Measurements from ENCODE around the gene FDXR.

FDXR gene

DNA sequence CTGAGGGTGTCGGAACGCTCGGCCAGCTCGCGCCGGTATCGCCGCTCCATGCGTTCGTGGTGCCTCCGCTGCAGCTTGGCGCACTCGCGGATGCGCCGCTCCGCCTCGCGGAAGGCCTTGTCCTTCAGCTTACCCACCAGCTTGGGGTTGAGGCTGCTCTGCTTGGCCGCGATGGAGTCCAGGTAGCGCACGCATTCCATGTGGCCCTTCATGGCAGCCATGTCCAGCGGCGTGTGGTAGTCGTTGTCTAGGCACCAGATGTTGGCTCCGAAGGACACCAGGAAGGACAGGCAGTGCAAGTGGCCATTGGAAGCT is 47.5 kb upstream of the FDXR start:
- TF ChIP-seq, protein P1, sequence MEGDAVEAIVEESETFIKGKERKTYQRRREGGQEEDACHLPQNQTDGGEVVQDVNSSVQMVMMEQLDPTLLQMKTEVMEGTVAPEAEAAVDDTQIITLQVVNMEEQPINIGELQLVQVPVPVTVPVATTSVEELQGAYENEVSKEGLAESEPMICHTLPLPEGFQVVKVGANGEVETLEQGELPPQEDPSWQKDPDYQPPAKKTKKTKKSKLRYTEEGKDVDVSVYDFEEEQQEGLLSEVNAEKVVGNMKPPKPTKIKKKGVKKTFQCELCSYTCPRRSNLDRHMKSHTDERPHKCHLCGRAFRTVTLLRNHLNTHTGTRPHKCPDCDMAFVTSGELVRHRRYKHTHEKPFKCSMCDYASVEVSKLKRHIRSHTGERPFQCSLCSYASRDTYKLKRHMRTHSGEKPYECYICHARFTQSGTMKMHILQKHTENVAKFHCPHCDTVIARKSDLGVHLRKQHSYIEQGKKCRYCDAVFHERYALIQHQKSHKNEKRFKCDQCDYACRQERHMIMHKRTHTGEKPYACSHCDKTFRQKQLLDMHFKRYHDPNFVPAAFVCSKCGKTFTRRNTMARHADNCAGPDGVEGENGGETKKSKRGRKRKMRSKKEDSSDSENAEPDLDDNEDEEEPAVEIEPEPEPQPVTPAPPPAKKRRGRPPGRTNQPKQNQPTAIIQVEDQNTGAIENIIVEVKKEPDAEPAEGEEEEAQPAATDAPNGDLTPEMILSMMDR (IDR thresholded peaks at IDR 0.05; ENCODE audit: low read depth, low read length) = no peak
- Histone ChIP-seq H3K27me3 (ENCODE audit: insufficient read depth, low read depth, severe bottlenecking) (peaks cover 19% of the 10 kb centered on the region), H3K36me3 (no peaks in the 10 kb centered on the region)

DNA sequence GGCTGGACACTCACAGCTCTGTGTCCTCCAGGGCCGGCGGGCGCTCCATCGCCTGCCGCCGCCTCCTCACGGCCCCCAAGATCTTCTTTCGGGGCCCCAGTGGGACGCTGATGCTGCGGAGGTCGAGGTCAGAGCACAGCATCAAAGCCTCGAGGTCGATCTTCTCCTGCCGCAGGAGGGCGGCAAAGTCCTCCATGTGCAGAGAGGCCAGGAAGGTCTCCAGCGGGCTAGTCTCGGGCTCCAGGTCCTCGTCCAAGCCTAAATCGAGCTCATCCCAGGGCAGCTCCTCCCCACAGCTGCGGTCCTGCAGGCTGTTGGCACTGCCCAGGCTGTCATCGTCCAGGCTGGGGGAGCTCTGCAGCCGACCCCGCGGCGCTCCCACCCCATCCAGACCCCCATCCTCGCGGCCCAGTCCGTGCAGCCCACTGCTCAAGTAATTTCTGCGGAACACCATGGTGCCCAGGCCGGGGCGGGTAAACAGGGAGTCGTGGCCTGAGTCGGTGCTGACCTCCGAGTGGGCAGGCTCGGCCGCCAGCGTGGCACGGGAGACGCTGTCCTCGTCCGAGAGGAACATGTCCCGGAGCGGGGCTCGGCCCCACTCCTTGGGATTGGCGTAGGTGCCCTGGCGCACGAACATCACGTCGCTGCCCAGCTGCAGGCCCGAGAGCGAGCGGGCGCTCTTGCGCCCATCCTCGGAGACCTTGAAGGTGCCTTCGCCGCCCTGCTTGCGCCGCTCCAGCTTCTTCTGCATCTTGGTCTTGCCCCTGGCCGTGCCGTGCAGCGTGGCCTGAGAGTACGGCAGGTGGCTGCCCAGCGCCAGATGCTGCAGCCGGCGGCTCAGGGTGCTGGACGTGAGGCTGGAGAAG is 46.9 kb upstream of the FDXR start:
- Histone ChIP-seq H3K27ac (no peak overlapping the region), H3K27me3 (ENCODE audit: insufficient read depth, low read depth, severe bottlenecking) (peaks cover 15% of the 10 kb centered on the region), H3K4me3 (ENCODE audit: low read depth, low read length) (no peak overlapping the region), H3K36me3 (no peaks in the 10 kb centered on the region), H3K9me3 (ENCODE audit: severe bottlenecking) (no peaks in the 10 kb centered on the region)
- DNase-seq = no peak
- TF ChIP-seq, protein P1 (IDR thresholded peaks at IDR 0.05; ENCODE audit: low read depth, low read length) = peak; percentile 36; the same call in 1 of the 2 replicates

More for the DNA sequence above, 47.5 kb upstream of the FDXR start:
- Histone ChIP-seq H3K9me3 (ENCODE audit: severe bottlenecking) (no peaks in the 10 kb centered on the region), H3K27ac (no peak overlapping the region), H3K4me3 (ENCODE audit: low read depth, low read length) (no peak overlapping the region)
- DNase-seq = no peak

DNA sequence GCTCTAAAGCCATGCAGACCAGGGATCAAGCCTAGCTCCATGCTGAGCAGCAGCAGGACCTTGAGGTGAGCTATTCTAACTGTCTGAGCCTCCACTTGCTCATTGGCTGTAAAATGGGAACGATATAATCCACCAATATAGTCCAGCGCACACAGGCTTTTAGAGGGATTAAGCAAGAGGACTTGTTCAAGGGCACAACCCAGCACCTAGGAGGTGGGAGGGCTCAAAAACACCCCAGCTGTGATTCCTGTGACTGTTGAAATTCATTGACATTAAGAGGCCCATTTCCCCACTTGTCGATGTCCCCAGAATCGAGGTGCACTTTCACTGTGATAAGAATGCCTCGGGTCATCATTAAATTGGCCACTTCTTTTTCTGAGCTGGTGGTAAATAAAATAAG is 46.1 kb upstream of the FDXR start:
- Histone ChIP-seq H3K27me3 (ENCODE audit: insufficient read depth, low read depth, severe bottlenecking) (peaks cover 7% of the 10 kb centered on the region), H3K27ac (no peak overlapping the region), H3K36me3 (no peaks in the 10 kb centered on the region)

DNA sequence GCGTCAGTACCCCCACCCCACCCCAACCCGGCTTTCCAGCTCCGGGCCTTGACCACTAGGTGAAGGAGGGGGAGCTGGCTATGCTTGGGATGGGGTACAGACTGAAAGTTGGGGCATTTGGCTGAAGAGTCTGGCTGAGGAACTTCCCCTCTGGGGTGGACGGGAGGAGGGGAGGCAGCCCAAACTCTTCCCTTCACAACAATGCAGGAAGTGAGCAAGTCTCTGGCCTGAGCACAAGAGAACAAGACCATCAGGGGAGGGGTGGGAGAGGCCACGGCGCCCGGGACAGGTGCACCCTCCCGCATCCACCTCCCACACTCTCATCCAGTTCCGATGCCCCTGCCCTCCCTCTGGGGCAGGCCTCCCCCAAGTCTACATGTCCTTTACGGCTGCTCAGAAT is 44.6 kb upstream of the FDXR start:
- no peaks in the 10 kb centered on the region for H3K27me3 ChIP-seq (ENCODE audit: insufficient read depth, low read depth, severe bottlenecking)
- TF ChIP-seq, protein P1 (IDR thresholded peaks at IDR 0.05; ENCODE audit: low read depth, low read length) = no peak
- no peak overlapping the region for H3K27ac ChIP-seq
- H3K4me3 ChIP-seq (ENCODE audit: low read depth, low read length) = no peak overlapping the region
- no peak for DNase-seq
- H3K36me3 ChIP-seq = no peaks in the 10 kb centered on the region
- H3K9me3 ChIP-seq (ENCODE audit: severe bottlenecking) = peaks cover 6% of the 10 kb centered on the region

More for the DNA sequence above, 46.1 kb upstream of the FDXR start:
- TF ChIP-seq, protein P1 (IDR thresholded peaks at IDR 0.05; ENCODE audit: low read depth, low read length) = no peak
- no peak overlapping the region for H3K4me3 ChIP-seq (ENCODE audit: low read depth, low read length)
- H3K9me3 ChIP-seq (ENCODE audit: severe bottlenecking) = peaks cover under 1% of the 10 kb centered on the region
- peak; percentile 61 for DNase-seq

DNA sequence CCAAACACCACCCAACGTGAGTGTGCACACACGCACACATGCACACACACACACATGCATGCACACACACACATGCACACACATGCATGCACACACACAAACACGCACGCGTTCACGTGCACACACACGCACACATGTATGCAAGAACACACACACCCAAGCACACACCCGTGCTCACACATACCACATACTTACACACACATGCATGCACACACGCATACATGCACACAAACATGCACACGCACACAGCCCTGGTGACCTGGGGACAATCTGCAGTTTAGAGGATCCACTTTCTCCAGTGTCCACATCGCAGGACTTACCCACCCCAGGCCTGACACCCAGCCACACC is 44.0 kb upstream of the FDXR start:
- TF ChIP-seq, protein P1 (IDR thresholded peaks at IDR 0.05; ENCODE audit: low read depth, low read length) = no peak
- no peaks in the 10 kb centered on the region for H3K36me3 ChIP-seq
- no peak overlapping the region for H3K4me3 ChIP-seq (ENCODE audit: low read depth, low read length)
- H3K9me3 ChIP-seq (ENCODE audit: severe bottlenecking) = peaks cover 6% of the 10 kb centered on the region
- no peak for DNase-seq
- H3K27me3 ChIP-seq (ENCODE audit: insufficient read depth, low read depth, severe bottlenecking) = no peaks in the 10 kb centered on the region
- no peak overlapping the region for H3K27ac ChIP-seq

Measured in WERI-Rb-1 (cell line).